Natural killer cell (primary cell): ENCODE data around the gene TMEM130. TPM values are rescaled to one million over a fixed set of nuclear protein-coding genes. Genes with fewer than 3 reads are reported as not detected.

Experiments used
- ATAC-seq, 3 donors: fragments of 150-1000 bp in 2 of 3; fragments of 200-7000 bp in 1 of 3; cut with Tn5 transposase; 1 replicate in 1 of 3; 2 replicates in 2 of 3; pipeline ENCODE4 v1.10.0; 2021; ENCODE audit warnings: mild to moderate bottlenecking in 2 of 3, moderate library complexity in 2 of 3
- DNase-seq, 2 donors: peaks; one replicate each; pipeline versions ENCODE4 v3.0.0 to v3.0.0-alpha.2; 2013 to 2021; ENCODE audit warnings: mixed read lengths in 1 of 2
- H3K27ac ChIP-seq: one replicate; pipeline ENCODE4 v1.5.1; 2013; ENCODE audit warnings: mild to moderate bottlenecking, low read length
- H3K27me3 ChIP-seq: one replicate; pipeline ENCODE4 v1.6.1; 2013; ENCODE audit warnings: low read length; ENCODE audit not compliant: control insufficient read depth, insufficient read depth
- H3K36me3 ChIP-seq: one replicate; pipeline ENCODE4 v1.6.1; 2013; ENCODE audit warnings: low read length; ENCODE audit not compliant: control insufficient read depth, insufficient read depth
- H3K4me1 ChIP-seq: one replicate; pipeline ENCODE4 v1.6.1; 2013; ENCODE audit warnings: low read length; ENCODE audit not compliant: control insufficient read depth, insufficient read depth
- H3K4me3 ChIP-seq: one replicate; pipeline ENCODE4 v1.5.1; 2013; ENCODE audit warnings: low read length
- H3K9me3 ChIP-seq: one replicate; pipeline ENCODE4 v1.6.1; 2013; ENCODE audit warnings: low read length; ENCODE audit not compliant: control insufficient read depth, insufficient read depth
- H3K27ac Mint-ChIP-seq, 2 donors: one replicate each; pipeline ENCODE4 v1.8.0; 2022; ENCODE audit warnings: mild to moderate bottlenecking in 2 of 2, mixed read lengths in 2 of 2, moderate library complexity in 1 of 2
- H3K27me3 Mint-ChIP-seq, 2 donors: one replicate each; pipeline ENCODE4 v1.8.0; 2022; ENCODE audit warnings: low read depth in 2 of 2, mixed read lengths in 2 of 2
- H3K36me3 Mint-ChIP-seq: one replicate; pipeline ENCODE4 v1.8.0; 2022; ENCODE audit warnings: mixed read lengths
- H3K4me1 Mint-ChIP-seq, 2 donors: one replicate each; pipeline ENCODE4 v1.8.0; 2022; ENCODE audit warnings: mixed read lengths in 2 of 2
- H3K4me3 Mint-ChIP-seq: one replicate; pipeline ENCODE4 v1.8.0; 2022; ENCODE audit warnings: mild to moderate bottlenecking, moderate library complexity, mixed read lengths
- H3K9me3 Mint-ChIP-seq, 2 donors: one replicate each; pipeline ENCODE4 v1.8.0; 2022; ENCODE audit warnings: mixed read lengths in 2 of 2
- WGBS: methylation state at CpG from one replicate; pipeline ENCODE4 v1.1.7; 2013; ENCODE audit warnings: missing lambda C conversion rate; ENCODE audit not compliant: insufficient coverage; 5-methylcytosine and 5-hydroxymethylcytosine counted together
- intact Hi-C: fragments of 100-400 bp; cut with micrococcal nuclease; formaldehyde crosslinking; loops from one replicate; pipeline ENCODE4 v1.14.2; 2022
- total RNA-seq, 4 donors: library from RNA; stranded (reverse); fragments of 120-200 nt in 1 of 4; gene quantifications; one replicate each; pipeline versions ENCODE4 v1.2.3 to v1.2.4, GENCODE V29; 2013 to 2022
- TF ChIP-seq, protein P1 (sequence below): fragments of 200-600 bp; IDR thresholded peaks from one replicate; pipeline ENCODE4 v1.8.0; 2022; ENCODE audit warnings: antibody characterized with exemption

Gene TMEM130
- total RNA-seq, 3 donors from 2014 or later (not counting 1 experiment from before 2014, with no cell fraction given), result not detected

GRCh38 chr7:98911916-98912315, 42.1 kb upstream of the TMEM130 start:
- TF ChIP-seq, protein P1, sequence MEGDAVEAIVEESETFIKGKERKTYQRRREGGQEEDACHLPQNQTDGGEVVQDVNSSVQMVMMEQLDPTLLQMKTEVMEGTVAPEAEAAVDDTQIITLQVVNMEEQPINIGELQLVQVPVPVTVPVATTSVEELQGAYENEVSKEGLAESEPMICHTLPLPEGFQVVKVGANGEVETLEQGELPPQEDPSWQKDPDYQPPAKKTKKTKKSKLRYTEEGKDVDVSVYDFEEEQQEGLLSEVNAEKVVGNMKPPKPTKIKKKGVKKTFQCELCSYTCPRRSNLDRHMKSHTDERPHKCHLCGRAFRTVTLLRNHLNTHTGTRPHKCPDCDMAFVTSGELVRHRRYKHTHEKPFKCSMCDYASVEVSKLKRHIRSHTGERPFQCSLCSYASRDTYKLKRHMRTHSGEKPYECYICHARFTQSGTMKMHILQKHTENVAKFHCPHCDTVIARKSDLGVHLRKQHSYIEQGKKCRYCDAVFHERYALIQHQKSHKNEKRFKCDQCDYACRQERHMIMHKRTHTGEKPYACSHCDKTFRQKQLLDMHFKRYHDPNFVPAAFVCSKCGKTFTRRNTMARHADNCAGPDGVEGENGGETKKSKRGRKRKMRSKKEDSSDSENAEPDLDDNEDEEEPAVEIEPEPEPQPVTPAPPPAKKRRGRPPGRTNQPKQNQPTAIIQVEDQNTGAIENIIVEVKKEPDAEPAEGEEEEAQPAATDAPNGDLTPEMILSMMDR, result no peak
- Mint-ChIP-seq H3K4me3 (no peak overlapping the region), H3K27me3 (no peaks in the 10 kb centered on the region), H3K9me3 (no peaks in the 10 kb centered on the region), H3K4me1 (no peaks in the 10 kb centered on the region), H3K36me3 (peaks cover 22% of the 10 kb centered on the region), H3K27ac (no peak overlapping the region)
- DNase-seq (no peak), ATAC-seq (no peak)
- Histone ChIP-seq H3K27me3 (no peaks in the 10 kb centered on the region), H3K4me3 (no peak overlapping the region), H3K36me3 (peaks cover 69% of the 10 kb centered on the region), H3K9me3 (no peaks in the 10 kb centered on the region), H3K4me1 (no peaks in the 10 kb centered on the region), H3K27ac (no peak overlapping the region)
- intact Hi-C loops, result no loop called here
- 91% methylated on average over 5 of the region's 5 CpGs for WGBS

DNA sequence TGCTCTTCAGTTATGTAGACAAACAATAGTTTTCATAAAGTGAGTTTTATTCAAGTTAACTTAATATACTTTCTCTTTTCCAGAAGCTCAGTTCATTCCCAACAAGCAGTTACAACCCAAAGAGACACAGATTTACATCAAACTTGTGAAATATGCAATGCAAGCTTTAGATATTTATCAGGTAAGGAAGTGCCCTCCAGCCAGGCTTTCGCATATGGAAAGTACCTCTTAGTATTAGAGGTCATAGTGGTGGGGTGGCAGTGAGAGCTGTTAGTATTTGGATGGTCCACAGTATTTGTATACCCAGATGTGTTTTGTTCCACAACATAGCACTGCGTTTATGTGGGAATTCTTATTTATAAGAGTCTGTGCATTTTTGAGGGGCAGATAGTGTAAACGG, 40.6 kb upstream of the TMEM130 start:
- Histone ChIP-seq H3K4me1 (no peaks in the 10 kb centered on the region), H3K4me3 (no peak overlapping the region), H3K9me3 (no peaks in the 10 kb centered on the region), H3K36me3 (peaks cover 64% of the 10 kb centered on the region), H3K27ac (no peak overlapping the region), H3K27me3 (no peaks in the 10 kb centered on the region)
- Mint-ChIP-seq H3K4me3 (no peak overlapping the region), H3K4me1 (no peaks in the 10 kb centered on the region), H3K27me3 (no peaks in the 10 kb centered on the region), H3K36me3 (peaks cover 23% of the 10 kb centered on the region), H3K9me3 (no peaks in the 10 kb centered on the region), H3K27ac (no peak overlapping the region)
- WGBS, result 100% methylated on average over 2 of the region's 3 CpGs
- ATAC-seq (no peak), DNase-seq (no peak)
- intact Hi-C loops, result no loop called here
- TF ChIP-seq, protein P1, result no peak

DNA sequence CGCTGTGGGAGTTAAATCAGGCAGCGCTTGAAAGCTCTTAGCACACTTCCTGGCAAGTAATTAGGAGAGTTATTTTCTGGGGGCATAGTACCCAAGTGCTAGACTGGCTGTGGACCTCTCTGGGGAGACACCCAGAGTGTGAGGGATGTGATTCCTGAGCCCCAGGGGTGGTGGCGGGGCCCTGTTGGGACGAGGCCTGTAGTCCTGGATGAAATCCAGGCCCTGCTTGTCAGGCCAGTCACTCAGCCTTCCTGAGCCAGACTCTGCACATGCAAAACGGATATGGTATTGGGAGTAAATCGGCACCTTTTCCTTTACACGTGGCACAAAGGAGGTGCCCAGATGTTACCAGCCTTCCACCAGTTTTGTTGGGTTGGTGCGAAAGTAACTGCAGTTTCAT, 39.7 kb upstream of the TMEM130 start:
- DNase-seq (no peak), ATAC-seq (no peak)
- Mint-ChIP-seq H3K36me3 (peaks cover 32% of the 10 kb centered on the region), H3K9me3 (no peaks in the 10 kb centered on the region), H3K4me1 (no peaks in the 10 kb centered on the region), H3K27ac (no peak overlapping the region), H3K4me3 (no peak overlapping the region), H3K27me3 (no peaks in the 10 kb centered on the region)
- intact Hi-C loops, result no loop called here
- Histone ChIP-seq H3K9me3 (no peaks in the 10 kb centered on the region), H3K27ac (no peak overlapping the region), H3K4me3 (no peak overlapping the region), H3K27me3 (no peaks in the 10 kb centered on the region), H3K4me1 (no peaks in the 10 kb centered on the region), H3K36me3 (peaks cover 69% of the 10 kb centered on the region)
- TF ChIP-seq, protein P1, result no peak
- over 99% methylated on average over 8 of the region's 8 CpGs for WGBS

- Mint-ChIP-seq H3K27ac (no peak overlapping the region), H3K27me3 (no peaks in the 10 kb centered on the region), H3K9me3 (no peaks in the 10 kb centered on the region), H3K4me3 (no peak overlapping the region), H3K36me3 (peaks cover 34% of the 10 kb centered on the region), H3K4me1 (no peaks in the 10 kb centered on the region)
- Histone ChIP-seq H3K27ac (no peak overlapping the region), H3K9me3 (no peaks in the 10 kb centered on the region), H3K4me1 (no peaks in the 10 kb centered on the region), H3K36me3 (peaks cover 75% of the 10 kb centered on the region), H3K27me3 (no peaks in the 10 kb centered on the region), H3K4me3 (no peak overlapping the region)
- TF ChIP-seq, protein P1, result no peak
- 98% methylated on average over 18 of the region's 19 CpGs for WGBS
- intact Hi-C loops, result no loop called here
- no peak for DNase-seq
- no peak for ATAC-seq
Observed at GRCh38 chr7:98908585-98908984, 38.8 kb upstream of the TMEM130 start.
